Endodermal cell (in vitro differentiated cells): ENCODE results near the gene PACSIN1. TPM values are rescaled to one million over a fixed set of nuclear protein-coding genes. Genes with fewer than 3 reads are reported as not detected.

Experiments used
- DNase-seq: peaks from one replicate; pipeline ENCODE4 v3.0.0-alpha.2; 2017
- H3K27ac ChIP-seq: 2 replicates; pipeline ENCODE4 v1.5.1; 2013; ENCODE audit warnings: mild to moderate bottlenecking, low read depth, low read length, moderate library complexity
- H3K27me3 ChIP-seq: 2 replicates; pipeline ENCODE4 v1.6.1; 2013; ENCODE audit warnings: mild to moderate bottlenecking, low read length, moderate library complexity; ENCODE audit not compliant: insufficient read depth, control insufficient read depth, poor library complexity, severe bottlenecking
- H3K36me3 ChIP-seq: 2 replicates; pipeline ENCODE4 v1.7.0; 2013; ENCODE audit warnings: mild to moderate bottlenecking, low read length, moderate library complexity; ENCODE audit not compliant: control insufficient read depth, insufficient read depth
- H3K4me1 ChIP-seq: one replicate; pipeline ENCODE4 v1.7.0; 2013; ENCODE audit warnings: low read length; ENCODE audit not compliant: control insufficient read depth, insufficient read depth
- H3K4me3 ChIP-seq: 2 replicates; pipeline ENCODE4 v1.5.1; 2013; ENCODE audit warnings: mild to moderate bottlenecking, low read length, moderate library complexity
- H3K9ac ChIP-seq: 2 replicates; pipeline ENCODE4 v1.6.1; 2013; ENCODE audit warnings: mild to moderate bottlenecking, low read length, moderate library complexity; ENCODE audit not compliant: poor library complexity, severe bottlenecking; ENCODE audit errors: extremely low read depth
- H3K9me3 ChIP-seq: 2 replicates; pipeline ENCODE4 v1.6.1; 2013; ENCODE audit warnings: mild to moderate bottlenecking, low read length, moderate library complexity; ENCODE audit not compliant: control insufficient read depth
- H3K27ac Mint-ChIP-seq: 2 replicates; pipeline ENCODE4 v1.8.0; 2020; ENCODE audit warnings: mixed read lengths
- H3K27me3 Mint-ChIP-seq: 2 replicates; pipeline ENCODE4 v1.8.0; 2021; ENCODE audit warnings: mild to moderate bottlenecking, mixed read lengths; ENCODE audit not compliant: insufficient read depth
- H3K36me3 Mint-ChIP-seq: 2 replicates; pipeline ENCODE4 v1.8.0; 2020; ENCODE audit warnings: low read depth, mixed read lengths
- H3K4me1 Mint-ChIP-seq: 2 replicates; pipeline ENCODE4 v1.8.0; 2020; ENCODE audit warnings: mixed read lengths
- H3K4me3 Mint-ChIP-seq: 2 replicates; pipeline ENCODE4 v1.8.0; 2020; ENCODE audit warnings: mild to moderate bottlenecking, moderate library complexity, mixed read lengths
- H3K9me3 Mint-ChIP-seq: 2 replicates; pipeline ENCODE4 v1.8.0; 2020; ENCODE audit warnings: mild to moderate bottlenecking, mixed read lengths
- CTCF ChIP-seq: fragments of 200-600 bp; sonication (generic); conservative IDR thresholded peaks from 2 replicates; pipeline ENCODE4 v1.5.0; 2021; ENCODE audit warnings: antibody characterized with exemption, mild to moderate bottlenecking
- WGBS, 2 experiments: methylation state at CpG; one replicate each; pipeline versions ENCODE4 v1.1.5 to v1.1.7; 2013; ENCODE audit warnings: missing lambda C conversion rate in 2 of 2, mixed read lengths in 1 of 2; ENCODE audit not compliant: insufficient coverage in 1 of 2, insufficient read length in 1 of 2; 5-methylcytosine and 5-hydroxymethylcytosine counted together
- total RNA-seq, 2 donors: library from RNA; stranded (reverse); fragmentation: NEBNext Ultra II Directional in 1 of 2; extraction: Animal tissue kit (Norgen Biotek cat#: 25700) in 1 of 2; gene quantifications; 2 replicates in 1 of 2; 3 replicates in 1 of 2; pipeline ENCODE4 v1.2.1, GENCODE V29; 2021

PACSIN1 gene
- total RNA-seq, 2 donors from 2014 or later: 7.2 to 7.3 TPM

GRCh38 chr6:34549804-34550202 lies 83.9 kb downstream of the PACSIN1 start:
- TF ChIP-seq CTCF: no peak
- Mint-ChIP-seq H3K4me3 (no peak overlapping the region), H3K36me3 (no peaks in the 10 kb centered on the region), H3K27ac (no peak overlapping the region), H3K27me3 (no peaks in the 10 kb centered on the region), H3K9me3 (no peaks in the 10 kb centered on the region), H3K4me1 (peaks cover 4% of the 10 kb centered on the region)
- Histone ChIP-seq H3K9me3 (no peaks in the 10 kb centered on the region), H3K4me3 (no peak overlapping the region), H3K27ac (no peak overlapping the region), H3K9ac (no peak overlapping the region), H3K36me3 (no peaks in the 10 kb centered on the region), H3K4me1 (no peaks in the 10 kb centered on the region), H3K27me3 (no peaks in the 10 kb centered on the region)
- WGBS, 2 experiments: 94% methylated on average over 2 of the region's 2 CpGs; no CpG with 5 or more reads in 1 of the 2 experiments
- DNase-seq: no peak

- H3K4me3 Mint-ChIP-seq: no peak overlapping the region
- H3K9me3 ChIP-seq: no peaks in the 10 kb centered on the region
- no peaks in the 10 kb centered on the region for H3K27me3 ChIP-seq
- no peaks in the 10 kb centered on the region for H3K36me3 Mint-ChIP-seq
- no peaks in the 10 kb centered on the region for H3K9me3 Mint-ChIP-seq
- peaks cover 9% of the 10 kb centered on the region for H3K4me1 Mint-ChIP-seq
- WGBS, 2 experiments: 93 to 97% methylated on average over 7 to 8 of the region's 8 CpGs
- no peaks in the 10 kb centered on the region for H3K36me3 ChIP-seq
- DNase-seq: no peak
- H3K27ac ChIP-seq: no peak overlapping the region
- H3K4me3 ChIP-seq: no peak overlapping the region
- H3K27me3 Mint-ChIP-seq: no peaks in the 10 kb centered on the region
- peaks cover 10% of the 10 kb centered on the region for H3K4me1 ChIP-seq
- H3K9ac ChIP-seq: no peak overlapping the region
- H3K27ac Mint-ChIP-seq: no peak overlapping the region
- no peak for TF ChIP-seq CTCF
These were observed 85.8 kb downstream of the PACSIN1 start for GRCh38 chr6:34551720-34552119.

- H3K4me1 Mint-ChIP-seq: peaks cover 16% of the 10 kb centered on the region
- no peaks in the 10 kb centered on the region for H3K9me3 ChIP-seq
- no peak overlapping the region for H3K4me3 Mint-ChIP-seq
- no peaks in the 10 kb centered on the region for H3K36me3 Mint-ChIP-seq
- H3K9ac ChIP-seq: no peak overlapping the region
- no peaks in the 10 kb centered on the region for H3K27me3 Mint-ChIP-seq
- H3K27ac Mint-ChIP-seq: no peak overlapping the region
- no peak for DNase-seq
- TF ChIP-seq CTCF: no peak
- H3K27me3 ChIP-seq: no peaks in the 10 kb centered on the region
- H3K9me3 Mint-ChIP-seq: no peaks in the 10 kb centered on the region
- H3K36me3 ChIP-seq: no peaks in the 10 kb centered on the region
- no peak overlapping the region for H3K27ac ChIP-seq
- H3K4me3 ChIP-seq: no peak overlapping the region
- peaks cover 10% of the 10 kb centered on the region for H3K4me1 ChIP-seq
- 88 to 93% methylated on average over 2 to 5 of the region's 5 CpGs for WGBS, 2 experiments
These were observed 86.7 kb downstream of the PACSIN1 start for GRCh38 chr6:34552620-34553019.
